ENCODE data around the gene FDX1.

The FDX1 gene

GRCh38 chr11:110445437-110445836 is 15.7 kb downstream of the FDX1 start:
- no peak overlapping the region for H3K4me3 ChIP-seq (ENCODE audit: low read length)

GRCh38 chr11:110446061-110446460 is 16.3 kb downstream of the FDX1 start:
- no peak for TF ChIP-seq ZNF274 (IDR thresholded peaks at IDR 0.05; ENCODE audit: low read depth, low read length)

More at GRCh38 chr11:110445437-110445836, 15.7 kb downstream of the FDX1 start:
- TF ChIP-seq ZNF274 (IDR thresholded peaks at IDR 0.05; ENCODE audit: low read depth, low read length): no peak

GRCh38 chr11:110446594-110446993 is 16.8 kb downstream of the FDX1 start:
- no peak overlapping the region for H3K4me3 ChIP-seq (ENCODE audit: low read length)
- TF ChIP-seq ZNF274 (IDR thresholded peaks at IDR 0.05; ENCODE audit: low read depth, low read length): no peak

More at GRCh38 chr11:110446061-110446460, 16.3 kb downstream of the FDX1 start:
- no peak overlapping the region for H3K4me3 ChIP-seq (ENCODE audit: low read length)

- TF ChIP-seq ZNF274 (IDR thresholded peaks at IDR 0.05; ENCODE audit: low read depth, low read length): no peak
- H3K4me3 ChIP-seq (ENCODE audit: low read length): no peak overlapping the region
Observed at GRCh38 chr11:110447343-110447742, 17.6 kb downstream of the FDX1 start.

- TF ChIP-seq ZNF274 (IDR thresholded peaks at IDR 0.05; ENCODE audit: low read depth, low read length): no peak
Observed at GRCh38 chr11:110447897-110448745, 18.4 kb downstream of the FDX1 start.

GRCh38 chr11:110450246-110450645 is 20.5 kb downstream of the FDX1 start:
- no peak for TF ChIP-seq ZNF274 (IDR thresholded peaks at IDR 0.05; ENCODE audit: low read depth, low read length)
- no peak overlapping the region for H3K4me3 ChIP-seq (ENCODE audit: low read length)

More at GRCh38 chr11:110447897-110448745, 18.4 kb downstream of the FDX1 start:
- no peak overlapping the region for H3K4me3 ChIP-seq (ENCODE audit: low read length)

GRCh38 chr11:110452720-110453119 is 23.0 kb downstream of the FDX1 start:
- no peak for TF ChIP-seq ZNF274 (IDR thresholded peaks at IDR 0.05; ENCODE audit: low read depth, low read length)

GRCh38 chr11:110453684-110454354 is 24.1 kb downstream of the FDX1 start:
- no peak overlapping the region for H3K4me3 ChIP-seq (ENCODE audit: low read length)
- TF ChIP-seq ZNF274 (IDR thresholded peaks at IDR 0.05; ENCODE audit: low read depth, low read length): no peak

More at GRCh38 chr11:110452720-110453119, 23.0 kb downstream of the FDX1 start:
- H3K4me3 ChIP-seq (ENCODE audit: low read length): no peak overlapping the region

- no peak overlapping the region for H3K4me3 ChIP-seq (ENCODE audit: low read length)
- TF ChIP-seq ZNF274 (IDR thresholded peaks at IDR 0.05; ENCODE audit: low read depth, low read length): no peak
Observed at GRCh38 chr11:110454609-110455008, 24.9 kb downstream of the FDX1 start.

GRCh38 chr11:110455718-110456117 is 26.0 kb downstream of the FDX1 start:
- TF ChIP-seq ZNF274 (IDR thresholded peaks at IDR 0.05; ENCODE audit: low read depth, low read length): no peak
- no peak overlapping the region for H3K4me3 ChIP-seq (ENCODE audit: low read length)

GRCh38 chr11:110463153-110463552 is 33.4 kb downstream of the FDX1 start:
- no peak overlapping the region for H3K4me3 ChIP-seq (ENCODE audit: low read length)
- no peak for TF ChIP-seq ZNF274 (IDR thresholded peaks at IDR 0.05; ENCODE audit: low read depth, low read length)

- TF ChIP-seq ZNF274 (IDR thresholded peaks at IDR 0.05; ENCODE audit: low read depth, low read length): no peak
- no peak overlapping the region for H3K4me3 ChIP-seq (ENCODE audit: low read length)
Observed at GRCh38 chr11:110465231-110465630, 35.5 kb downstream of the FDX1 start.

GRCh38 chr11:110467556-110467955 is 37.8 kb downstream of the FDX1 start:
- no peak overlapping the region for H3K4me3 ChIP-seq (ENCODE audit: low read length)
- no peak for TF ChIP-seq ZNF274 (IDR thresholded peaks at IDR 0.05; ENCODE audit: low read depth, low read length)

GRCh38 chr11:110468121-110468520 is 38.4 kb downstream of the FDX1 start:
- H3K4me3 ChIP-seq (ENCODE audit: low read length): no peak overlapping the region
- TF ChIP-seq ZNF274 (IDR thresholded peaks at IDR 0.05; ENCODE audit: low read depth, low read length): no peak

GRCh38 chr11:110469127-110469526 is 39.4 kb downstream of the FDX1 start:
- no peak for TF ChIP-seq ZNF274 (IDR thresholded peaks at IDR 0.05; ENCODE audit: low read depth, low read length)
- no peak overlapping the region for H3K4me3 ChIP-seq (ENCODE audit: low read length)

Measured in GM08714 (cell line).